IMR-90 (cell line): ENCODE results near the gene NAPB. TPM values are rescaled to one million over a fixed set of nuclear protein-coding genes. Genes with fewer than 3 reads are reported as not detected.

Experiments
- ATAC-seq: fragments of 200-7000 bp; cut with Tn5 transposase; 2 replicates; pipeline ENCODE4 v1.9.1; 2020; ENCODE audit warnings: low read depth, mild to moderate bottlenecking, moderate library complexity
- BruUV-seq: library from RNA; stranded (reverse); fragments of 400-500 nt; replicated peaks from 2 replicates; lab custom pipeline; 2021; lab: Mats Ljungman, UMichigan
- CTCF ChIA-PET: fragments of 300-600 bp; formaldehyde crosslinking; extraction: SDS; loops from one replicate; lab custom pipeline; 2021; ENCODE audit warnings: antibody characterized with exemption; lab: Yijun Ruan, JAX
- POLR2A ChIA-PET: fragments of 300-600 bp; sonication (Branson Sonifier 250); formaldehyde crosslinking; loops from one replicate; lab custom pipeline; 2022; ENCODE audit warnings: antibody characterized with exemption; ENCODE audit not compliant: unreplicated experiment; lab: Charles Lee
- DNase-seq: peaks from one replicate; pipeline ENCODE4 v3.0.0; 2013
- H2AFZ ChIP-seq: replicated peaks from 2 replicates; pipeline ENCODE3; 2013; ENCODE audit warnings: low read length, mild to moderate bottlenecking; ENCODE audit not compliant: poor library complexity
- H2AK5ac ChIP-seq: 2 replicates; pipeline ENCODE4 v1.6.1; 2013; ENCODE audit warnings: low read depth, low read length, inconsistent platforms
- H2AK9ac ChIP-seq: replicated peaks from 2 replicates; pipeline ENCODE3; 2013; ENCODE audit warnings: mild to moderate bottlenecking, low read depth, low read length, moderate library complexity; ENCODE audit not compliant: poor library complexity
- H2BK120ac ChIP-seq: 2 replicates; pipeline ENCODE4 v1.6.1; 2013; ENCODE audit warnings: low read depth, low read length, inconsistent platforms
- H2BK15ac ChIP-seq: 3 replicates; pipeline ENCODE4 v1.6.1; 2013; ENCODE audit warnings: low read depth, low read length, inconsistent platforms
- H2BK20ac ChIP-seq: 2 replicates; pipeline ENCODE4 v1.6.1; 2013; ENCODE audit warnings: low read depth, mild to moderate bottlenecking, inconsistent platforms, low read length, moderate library complexity
- H2BK5ac ChIP-seq: 2 replicates; pipeline ENCODE4 v1.6.1; 2013; ENCODE audit warnings: mild to moderate bottlenecking, low read depth, low read length, inconsistent platforms; ENCODE audit not compliant: poor library complexity, severe bottlenecking
- H3K14ac ChIP-seq: replicated peaks from 2 replicates; pipeline ENCODE4 v1.6.1; 2013; ENCODE audit warnings: low read depth, low read length, inconsistent platforms
- H3K18ac ChIP-seq: 2 replicates; pipeline ENCODE4 v1.6.1; 2013; ENCODE audit warnings: low read depth, low read length, control low read depth
- H3K23ac ChIP-seq: 2 replicates; pipeline ENCODE4 v1.6.1; 2013; ENCODE audit warnings: low read depth, low read length, inconsistent platforms
- H3K27ac ChIP-seq: 2 replicates; pipeline ENCODE4 v1.5.1; 2013; ENCODE audit warnings: mild to moderate bottlenecking, control low read depth, low read length; ENCODE audit not compliant: insufficient read depth
- H3K27me3 ChIP-seq: 2 replicates; pipeline ENCODE4 v1.6.1; 2013; ENCODE audit warnings: low read length; ENCODE audit not compliant: control insufficient read depth, insufficient read depth
- H3K36me3 ChIP-seq: 2 replicates; pipeline ENCODE4 v1.6.1; 2013; ENCODE audit warnings: low read length, mixed read lengths; ENCODE audit not compliant: control insufficient read depth, insufficient read depth
- H3K4ac ChIP-seq: 2 replicates; pipeline ENCODE4 v1.6.1; 2013; ENCODE audit warnings: low read depth, low read length, inconsistent platforms
- H3K4me1 ChIP-seq: 2 replicates; pipeline ENCODE4 v1.6.1; 2013; ENCODE audit warnings: low read length, mixed read lengths; ENCODE audit not compliant: control insufficient read depth, insufficient read depth
- H3K4me2 ChIP-seq: 2 replicates; pipeline ENCODE4 v1.6.1; 2013; ENCODE audit warnings: low read depth, mild to moderate bottlenecking, control low read depth, low read length, moderate library complexity
- H3K4me3 ChIP-seq: 2 replicates; pipeline ENCODE4 v1.5.1; 2013; ENCODE audit warnings: low read depth, mild to moderate bottlenecking, control low read depth, low read length, moderate library complexity; ENCODE audit not compliant: insufficient read depth
- H3K56ac ChIP-seq: 2 replicates; pipeline ENCODE4 v1.6.1; 2013; ENCODE audit warnings: low read length, inconsistent platforms; ENCODE audit not compliant: insufficient read depth; ENCODE audit errors: extremely low read depth
- H3K79me1 ChIP-seq, 2 experiments: 2 replicates each; pipeline ENCODE4 v1.6.1; 2013; ENCODE audit warnings: low read length in 2 of 2, inconsistent platforms in 1 of 2, low read depth in 1 of 2
- H3K9ac ChIP-seq: 2 replicates; pipeline ENCODE4 v1.6.1; 2013; ENCODE audit warnings: low read depth, low read length, control low read depth
- H3K9me1 ChIP-seq: 2 replicates; pipeline ENCODE4 v1.6.1; 2013; ENCODE audit warnings: low read length, inconsistent platforms; ENCODE audit not compliant: insufficient read depth
- H3K9me3 ChIP-seq: 2 replicates; pipeline ENCODE4 v1.6.1; 2013; ENCODE audit warnings: low read length; ENCODE audit not compliant: control insufficient read depth, insufficient read depth
- H4K20me1 ChIP-seq: 2 replicates; pipeline ENCODE4 v1.6.1; 2013; ENCODE audit warnings: low read length, inconsistent platforms; ENCODE audit not compliant: insufficient read depth
- H4K5ac ChIP-seq: 2 replicates; pipeline ENCODE4 v1.6.1; 2013; ENCODE audit warnings: mild to moderate bottlenecking, low read depth, low read length, control low read depth
- H4K8ac ChIP-seq, 2 experiments: 2 replicates each; pipeline ENCODE4 v1.6.1; 2013; ENCODE audit warnings: low read depth in 2 of 2, low read length in 2 of 2, control low read depth in 1 of 2, inconsistent platforms in 1 of 2
- H4K91ac ChIP-seq: 2 replicates; pipeline ENCODE4 v1.6.1; 2013; ENCODE audit warnings: low read depth, low read length, inconsistent platforms; ENCODE audit not compliant: insufficient read depth
- CHD1 ChIP-seq: IDR thresholded peaks from 2 replicates; pipeline ENCODE4 v1.6.1; 2012; ENCODE audit warnings: low read depth, low read length, improper control_type of control experiment
- MAFK ChIP-seq: IDR thresholded peaks from 2 replicates; pipeline ENCODE4 v1.6.1; 2012; ENCODE audit warnings: low read depth, low read length, improper control_type of control experiment
- NFE2L2 ChIP-seq: fragments of 150-350 bp; IDR thresholded peaks from 2 replicates; pipeline ENCODE4 v1.6.1; 2016; ENCODE audit warnings: low read depth, mild to moderate bottlenecking, low read length
- POLR2A ChIP-seq: IDR thresholded peaks from 2 replicates; pipeline ENCODE4 v1.6.1; 2012; ENCODE audit warnings: mild to moderate bottlenecking, low read depth, low read length
- RAD21 ChIP-seq: IDR thresholded peaks from 2 replicates; pipeline ENCODE4 v1.6.1; 2012; ENCODE audit warnings: low read length, improper control_type of control experiment
- RCOR1 ChIP-seq: IDR thresholded peaks from 2 replicates; pipeline ENCODE4 v1.6.1; 2012; ENCODE audit warnings: mild to moderate bottlenecking, low read length, improper control_type of control experiment; ENCODE audit not compliant: insufficient replicate concordance
- RFX5 ChIP-seq: IDR thresholded peaks from 2 replicates; pipeline ENCODE4 v1.8.0; 2012; ENCODE audit warnings: low read depth, mild to moderate bottlenecking, low read length, moderate library complexity
- SMC3 ChIP-seq: fragments of 150-350 bp; IDR thresholded peaks from 2 replicates; pipeline ENCODE4 v1.6.1; 2016; ENCODE audit warnings: low read depth, mild to moderate bottlenecking, antibody characterized with exemption, low read length, moderate library complexity
- WGBS, 2 experiments: methylation state at CpG; one replicate each; pipeline versions ENCODE4 v1.1.5 to v1.1.7; 2013; ENCODE audit warnings: missing lambda C conversion rate in 2 of 2; ENCODE audit not compliant: insufficient read length in 1 of 2; ENCODE audit errors: extremely low coverage in 2 of 2; 5-methylcytosine and 5-hydroxymethylcytosine counted together
- dilution Hi-C: fragments of 300-500 bp; cut with HindIII; formaldehyde crosslinking; loops from one replicate; pipeline ENCODE4 v1.14.3; 2018; ENCODE audit warnings: low sequenced_read_pairs; ENCODE audit not compliant: unreplicated experiment
- in situ Hi-C: fragments of 300-500 bp; cut with MboI; formaldehyde crosslinking; loops from 3 replicates; pipeline ENCODE4 v1.14.3; 2019; ENCODE audit warnings: low sequenced_read_pairs, inconsistent platforms, mixed read lengths
- intact Hi-C: fragments of 100-400 bp; cut with micrococcal nuclease; formaldehyde crosslinking; loops from 2 replicates; pipeline ENCODE4 v1.10.0; 2022
- polyA plus RNA-seq, 3 experiments: library from polyadenylated mRNA; depleted of rRNA; stranded (reverse); fragments of >200 nt; gene quantifications; 2 replicates each; pipeline ENCODE4 v1.2.3, GENCODE V29; 2012; ENCODE audit warnings: low replicate concordance in 1 of 3
- total RNA-seq: library from RNA; depleted of rRNA; stranded (reverse); fragments of >200 nt; gene quantifications from 2 replicates; pipeline ENCODE4 v1.2.3, GENCODE V29; 2012
- TF ChIP-seq, protein P1 (sequence below): conservative IDR thresholded peaks from 2 replicates; pipeline ENCODE4 v1.5.1; 2012; ENCODE audit warnings: mild to moderate bottlenecking, low read depth, low read length, improper control_type of control experiment

NAPB gene
- total and polyA plus RNA-seq, 2 of the 4 experiments (the other 2 are of a cell fraction) = 4.4 to 5.2 TPM

DNA sequence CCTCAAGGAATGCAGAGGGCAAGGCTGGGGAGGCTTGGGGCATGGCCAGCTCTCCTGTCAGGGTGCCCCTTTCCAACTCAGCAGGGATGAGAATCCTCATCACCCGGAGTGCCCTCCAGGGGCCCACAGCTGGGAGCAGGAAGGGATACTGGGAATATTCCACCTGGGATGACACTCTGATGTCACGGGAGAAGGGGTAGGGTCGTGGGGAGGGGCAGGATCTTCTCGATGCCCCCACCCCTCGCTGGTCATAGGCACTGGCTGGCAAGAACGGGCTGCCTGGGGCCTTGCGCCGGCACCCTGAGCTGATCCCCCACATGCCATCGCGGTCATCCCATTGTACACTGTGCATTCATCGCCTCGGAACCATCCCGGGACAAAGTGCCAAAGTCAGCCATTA, 81.3 kb downstream of the NAPB start:
- Histone ChIP-seq H3K36me3 (no peaks in the 10 kb centered on the region), H3K9me1 (no peaks in the 10 kb centered on the region), H2AFZ (no peak overlapping the region), H3K4ac (no peak overlapping the region), H3K27ac (no peak overlapping the region), H3K4me3 (no peak overlapping the region), H3K9me3 (no peaks in the 10 kb centered on the region), H4K5ac (no peak overlapping the region), H4K20me1 (no peaks in the 10 kb centered on the region), H3K56ac (no peak overlapping the region), H3K9ac (no peak overlapping the region), H3K18ac (no peak overlapping the region), H2BK15ac (no peak overlapping the region), H3K4me1 (no peaks in the 10 kb centered on the region), H3K4me2 (no peak overlapping the region), H2BK120ac (no peak overlapping the region), H4K91ac (no peak overlapping the region), H4K8ac (no peak overlapping the region), H2AK5ac (no peak overlapping the region), H2BK20ac (no peak overlapping the region), H2BK5ac (no peak overlapping the region), H3K23ac (no peak overlapping the region), H3K27me3 (peaks cover 13% of the 10 kb centered on the region), H3K79me1 (no peaks in the 10 kb centered on the region), H3K14ac (no peak overlapping the region), H2AK9ac (peak overlapping the region; percentile 37)
- intact Hi-C loops (loop anchor here (1.0 to 5.0 kb wide), 3 partner anchors 290 to 1003 kb away; no protein-coding TSS in a partner anchor), dilution Hi-C loops (no loop called here), in situ Hi-C loops (loop anchor here (5.0 to 25.0 kb wide), 3 partner anchors 285 to 1003 kb away; no protein-coding TSS in a partner anchor)
- no peak for TF ChIP-seq CHD1
- no peak for TF ChIP-seq RFX5
- TF ChIP-seq RCOR1 = no peak
- TF ChIP-seq, protein P1, sequence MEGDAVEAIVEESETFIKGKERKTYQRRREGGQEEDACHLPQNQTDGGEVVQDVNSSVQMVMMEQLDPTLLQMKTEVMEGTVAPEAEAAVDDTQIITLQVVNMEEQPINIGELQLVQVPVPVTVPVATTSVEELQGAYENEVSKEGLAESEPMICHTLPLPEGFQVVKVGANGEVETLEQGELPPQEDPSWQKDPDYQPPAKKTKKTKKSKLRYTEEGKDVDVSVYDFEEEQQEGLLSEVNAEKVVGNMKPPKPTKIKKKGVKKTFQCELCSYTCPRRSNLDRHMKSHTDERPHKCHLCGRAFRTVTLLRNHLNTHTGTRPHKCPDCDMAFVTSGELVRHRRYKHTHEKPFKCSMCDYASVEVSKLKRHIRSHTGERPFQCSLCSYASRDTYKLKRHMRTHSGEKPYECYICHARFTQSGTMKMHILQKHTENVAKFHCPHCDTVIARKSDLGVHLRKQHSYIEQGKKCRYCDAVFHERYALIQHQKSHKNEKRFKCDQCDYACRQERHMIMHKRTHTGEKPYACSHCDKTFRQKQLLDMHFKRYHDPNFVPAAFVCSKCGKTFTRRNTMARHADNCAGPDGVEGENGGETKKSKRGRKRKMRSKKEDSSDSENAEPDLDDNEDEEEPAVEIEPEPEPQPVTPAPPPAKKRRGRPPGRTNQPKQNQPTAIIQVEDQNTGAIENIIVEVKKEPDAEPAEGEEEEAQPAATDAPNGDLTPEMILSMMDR = no peak
- no peak for TF ChIP-seq RAD21
- TF ChIP-seq NFE2L2 = no peak
- TF ChIP-seq POLR2A = no peak
- TF ChIP-seq MAFK = no peak
- TF ChIP-seq SMC3 = no peak
- 77% methylated on average over 9 of the region's 13 CpGs; no CpG with 5 or more reads in 1 of the 2 experiments for WGBS, 2 experiments
- CTCF ChIA-PET = interaction anchor here (1.0 to 3.8 kb wide), 7 partner anchors 10 to 648 kb away, joined by 3 to 56 read pairs (median 7); partner anchors contain the start of gene NXT1
- BruUV-seq = no TSS peak
- ATAC-seq (no peak), DNase-seq (no peak)
- POLR2A ChIA-PET = no interaction called here
